NT2/D1 (cell line): ENCODE data around the gene NXPH4.

Experiments used
- SUZ12 ChIP-seq: IDR thresholded peaks from 2 replicates; pipeline ENCODE4 v1.6.1; 2011; ENCODE audit not compliant: insufficient read length, insufficient read depth; ENCODE audit errors: extremely low read depth
- YY1 ChIP-seq: IDR thresholded peaks from 2 replicates; pipeline ENCODE4 v1.6.1; 2011; ENCODE audit not compliant: insufficient read length, insufficient read depth
- ZNF274 ChIP-seq: IDR thresholded peaks from 2 replicates; pipeline ENCODE4 v1.6.1; 2011; ENCODE audit warnings: mild to moderate bottlenecking, low read depth, low read length

GRCh38 chr12:57218030-57218853, 1.6 kb downstream of the NXPH4 start:
- TF ChIP-seq ZNF274 (no peak), YY1 (no peak), SUZ12 (no peak)
